Measurements from ENCODE around the gene PTPRH. TPM values are rescaled to one million over a fixed set of nuclear protein-coding genes. Genes with fewer than 3 reads are reported as not detected.
A peak's percentile ranks its signal among the peaks of the same experiment; 100 is the strongest.

Gene PTPRH
- total and polyA plus RNA-seq, 3 experiments from 2014 or later = not detected

GRCh38 chr19:55248166-55248675 lies 38.9 kb upstream of the PTPRH start:
- Histone ChIP-seq H3K36me3 (ENCODE audit: insufficient read depth, low read length) (peaks cover 35% of the 10 kb centered on the region), H3K9me3 (ENCODE audit: low read length) (no peaks in the 10 kb centered on the region), H3K27me3 (ENCODE audit: insufficient read depth, low read length, poor library complexity, severe bottlenecking) (no peaks in the 10 kb centered on the region), H3K4me1 (ENCODE audit: insufficient read depth, low read length) (peaks cover 63% of the 10 kb centered on the region), H3K27ac (ENCODE audit: low read depth, low read length) (peak overlapping the region; percentile 2), H3K4me3 (ENCODE audit: low read length) (no peak overlapping the region)
- no peaks in the 10 kb centered on the region for H3K9me3 Mint-ChIP-seq
- DNase-seq = no peak
- peak overlapping the region in 1 of 7 donors; percentile 6 for H3K4me3 Mint-ChIP-seq
- peaks cover 0 to 57% (median 10%) of the 10 kb centered on the region in 3 donors for H3K36me3 Mint-ChIP-seq
- H3K27ac Mint-ChIP-seq = peak overlapping the region; percentile 43 to 88 (median 71)
- ChIA-PET POLR2A (no interaction called here), CTCF (no interaction called here)
- H3K27me3 Mint-ChIP-seq = no peaks in the 10 kb centered on the region
- peaks cover 34 to 58% (median 42%) of the 10 kb centered on the region in 3 donors for H3K4me1 Mint-ChIP-seq

DNA sequence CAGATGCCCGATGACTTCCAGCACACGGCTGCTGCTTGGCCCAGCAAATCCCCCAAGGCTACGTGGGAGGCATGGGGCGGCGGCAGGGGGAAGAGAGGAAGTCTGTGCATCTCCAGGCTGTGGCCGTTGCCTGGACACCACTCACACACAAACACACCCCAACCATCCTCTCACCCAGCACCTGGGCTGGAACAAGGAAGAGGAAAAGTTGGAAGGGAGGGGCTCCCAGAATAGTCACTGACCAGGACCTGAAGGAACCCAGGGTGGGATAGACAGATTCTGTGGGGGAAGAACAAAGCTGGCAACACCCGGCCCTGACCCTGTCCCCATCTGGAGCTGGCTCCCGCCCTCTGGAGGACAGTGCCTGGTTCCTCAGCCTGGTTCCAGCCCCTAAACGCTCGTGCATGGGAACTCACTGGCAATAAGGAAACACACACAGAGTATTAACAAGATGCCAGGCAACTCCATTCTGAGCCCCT lies 38.4 kb upstream of the PTPRH start:
- H3K9me3 Mint-ChIP-seq = no peaks in the 10 kb centered on the region
- ChIA-PET POLR2A (no interaction called here), CTCF (no interaction called here)
- no peak overlapping the region for H3K4me3 Mint-ChIP-seq
- peaks cover 36 to 55% (median 39%) of the 10 kb centered on the region in 3 donors for H3K4me1 Mint-ChIP-seq
- Histone ChIP-seq H3K4me1 (ENCODE audit: insufficient read depth, low read length) (peaks cover 57% of the 10 kb centered on the region), H3K27me3 (ENCODE audit: insufficient read depth, low read length, poor library complexity, severe bottlenecking) (no peaks in the 10 kb centered on the region), H3K4me3 (ENCODE audit: low read length) (no peak overlapping the region), H3K36me3 (ENCODE audit: insufficient read depth, low read length) (peaks cover 40% of the 10 kb centered on the region), H3K9me3 (ENCODE audit: low read length) (no peaks in the 10 kb centered on the region), H3K27ac (ENCODE audit: low read depth, low read length) (no peak overlapping the region)
- H3K27me3 Mint-ChIP-seq = no peaks in the 10 kb centered on the region
- H3K36me3 Mint-ChIP-seq = peaks cover 0 to 61% (median 12%) of the 10 kb centered on the region in 3 donors
- peak overlapping the region in 3 of 8 donors; percentile 41 to 85 (median 63) for H3K27ac Mint-ChIP-seq
- DNase-seq = no peak

DNA sequence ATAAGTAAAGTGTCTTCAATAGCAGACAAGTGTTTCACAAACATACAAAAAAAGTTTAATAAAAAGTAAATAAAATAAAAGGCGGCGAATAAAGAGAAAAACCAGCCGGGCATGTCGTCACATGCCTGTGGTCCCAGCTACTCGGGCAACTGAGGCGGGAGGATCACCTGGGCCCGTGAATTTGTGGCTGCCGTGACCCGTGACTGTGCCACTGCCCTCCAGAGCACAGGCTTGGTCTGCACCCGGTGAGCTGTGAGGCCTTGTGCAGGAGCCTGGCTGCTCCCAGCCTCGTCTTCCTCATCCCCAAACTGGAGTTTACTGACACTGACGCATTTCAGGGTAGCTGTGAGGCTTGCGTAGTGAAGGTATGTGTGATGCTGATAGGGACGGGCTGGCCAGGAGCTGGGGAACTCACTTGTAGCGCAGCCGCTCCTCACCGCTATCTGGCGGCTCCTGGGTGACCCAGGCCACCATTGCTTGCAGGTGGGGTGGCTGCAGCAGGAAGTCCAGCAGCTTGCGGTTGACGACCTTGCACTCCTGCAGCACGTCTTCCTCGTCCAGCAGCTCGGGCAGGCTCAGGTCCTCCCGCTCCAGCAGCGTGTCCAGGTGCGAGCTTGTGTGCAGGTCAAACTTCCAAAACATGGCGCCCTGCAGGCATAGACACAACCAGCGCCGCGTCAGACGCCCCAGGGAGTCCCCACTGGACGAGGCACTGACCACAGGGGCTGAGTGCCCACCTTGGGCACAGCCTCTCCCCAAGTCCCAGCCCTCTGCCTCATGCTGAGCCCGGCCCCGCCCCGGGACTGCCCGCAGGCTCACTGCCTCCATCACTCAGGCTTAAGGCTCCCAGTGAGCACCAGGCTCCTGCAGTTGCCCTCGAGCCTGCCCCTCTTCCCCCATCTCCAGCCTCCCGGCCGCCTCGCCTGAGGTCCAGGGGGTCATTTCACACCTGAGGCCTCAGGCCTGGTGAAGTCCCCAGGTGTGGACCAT lies 37.5 kb upstream of the PTPRH start:
- H3K36me3 Mint-ChIP-seq = peaks cover 0 to 70% (median 12%) of the 10 kb centered on the region in 3 donors

GRCh38 chr19:55245236-55245904 lies 36.1 kb upstream of the PTPRH start:
- no peak for DNase-seq
- no peaks in the 10 kb centered on the region for H3K27me3 ChIP-seq (ENCODE audit: insufficient read depth, low read length, poor library complexity, severe bottlenecking)
- Mint-ChIP-seq H3K27me3 (no peaks in the 10 kb centered on the region), H3K27ac (no peak overlapping the region), H3K4me1 (peaks cover 17 to 33% (median 19%) of the 10 kb centered on the region in 3 donors), H3K36me3 (peaks cover 0 to 77% (median 8%) of the 10 kb centered on the region in 3 donors), H3K4me3 (no peak overlapping the region), H3K9me3 (no peaks in the 10 kb centered on the region)
- H3K4me1 ChIP-seq (ENCODE audit: insufficient read depth, low read length) = peaks cover 34% of the 10 kb centered on the region
- peaks cover 58% of the 10 kb centered on the region for H3K36me3 ChIP-seq (ENCODE audit: insufficient read depth, low read length)
- no peaks in the 10 kb centered on the region for H3K9me3 ChIP-seq (ENCODE audit: low read length)
- H3K4me3 ChIP-seq (ENCODE audit: low read length) = no peak overlapping the region
- CTCF ChIA-PET = no interaction called here
- POLR2A ChIA-PET = no interaction called here
- H3K27ac ChIP-seq (ENCODE audit: low read depth, low read length) = no peak overlapping the region

More for the DNA sequence above, 37.5 kb upstream of the PTPRH start:
- Histone ChIP-seq H3K4me1 (ENCODE audit: insufficient read depth, low read length) (peaks cover 48% of the 10 kb centered on the region), H3K27me3 (ENCODE audit: insufficient read depth, low read length, poor library complexity, severe bottlenecking) (no peaks in the 10 kb centered on the region), H3K36me3 (ENCODE audit: insufficient read depth, low read length) (peaks cover 49% of the 10 kb centered on the region), H3K9me3 (ENCODE audit: low read length) (no peaks in the 10 kb centered on the region), H3K27ac (ENCODE audit: low read depth, low read length) (no peak overlapping the region), H3K4me3 (ENCODE audit: low read length) (no peak overlapping the region)
- no peaks in the 10 kb centered on the region for H3K9me3 Mint-ChIP-seq
- POLR2A ChIA-PET = no interaction called here
- peak overlapping the region in 1 of 7 donors; percentile 32 for H3K4me3 Mint-ChIP-seq
- no peak for DNase-seq
- H3K27ac Mint-ChIP-seq = no peak overlapping the region
- H3K4me1 Mint-ChIP-seq = peaks cover 30 to 46% (median 33%) of the 10 kb centered on the region in 3 donors
- CTCF ChIA-PET = no interaction called here
- no peaks in the 10 kb centered on the region for H3K27me3 Mint-ChIP-seq

GRCh38 chr19:55244004-55244680 lies 34.8 kb upstream of the PTPRH start:
- Histone ChIP-seq H3K27me3 (ENCODE audit: insufficient read depth, low read length, poor library complexity, severe bottlenecking) (no peaks in the 10 kb centered on the region), H3K36me3 (ENCODE audit: insufficient read depth, low read length) (peaks cover 71% of the 10 kb centered on the region), H3K27ac (ENCODE audit: low read depth, low read length) (no peak overlapping the region), H3K4me3 (ENCODE audit: low read length) (no peak overlapping the region), H3K4me1 (ENCODE audit: insufficient read depth, low read length) (peaks cover 23% of the 10 kb centered on the region), H3K9me3 (ENCODE audit: low read length) (no peaks in the 10 kb centered on the region)
- no peak overlapping the region for H3K4me3 Mint-ChIP-seq
- no peaks in the 10 kb centered on the region for H3K9me3 Mint-ChIP-seq
- H3K27ac Mint-ChIP-seq = peak overlapping the region in 2 of 8 donors; percentile 29 to 88
- peaks cover 0 to 85% (median 9%) of the 10 kb centered on the region in 3 donors for H3K36me3 Mint-ChIP-seq
- peaks cover 17 to 24% (median 17%) of the 10 kb centered on the region in 3 donors for H3K4me1 Mint-ChIP-seq
- no peaks in the 10 kb centered on the region for H3K27me3 Mint-ChIP-seq
- CTCF ChIA-PET = interaction anchor here (1.7 kb wide), 1 partner anchor 15 kb away, joined by 3 read pairs; the partner anchor contains the start of gene PPP6R1
- no peak for DNase-seq
- POLR2A ChIA-PET = no interaction called here

DNA sequence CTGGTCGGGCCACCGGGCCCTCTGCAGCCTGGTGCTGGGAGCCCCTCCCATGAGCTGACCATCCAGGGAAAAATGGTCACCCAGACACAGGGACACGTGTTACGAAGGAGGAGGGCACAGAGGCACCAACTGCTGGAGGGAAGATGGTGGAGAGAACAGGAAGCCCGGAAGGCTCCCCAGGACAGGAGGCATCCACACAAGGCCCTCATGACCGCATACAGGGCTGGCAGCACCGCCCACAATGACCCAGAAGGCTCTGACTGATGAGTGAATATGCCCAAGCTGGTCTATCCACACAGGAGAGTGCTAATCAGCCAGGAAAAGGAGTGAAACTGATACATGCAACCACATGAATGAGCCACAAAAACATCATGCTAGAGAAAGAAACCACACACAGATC lies 33.2 kb upstream of the PTPRH start:
- peaks cover 86% of the 10 kb centered on the region for H3K36me3 ChIP-seq (ENCODE audit: insufficient read depth, low read length)
- H3K27me3 ChIP-seq (ENCODE audit: insufficient read depth, low read length, poor library complexity, severe bottlenecking) = no peaks in the 10 kb centered on the region
- H3K27ac ChIP-seq (ENCODE audit: low read depth, low read length) = no peak overlapping the region
- peaks cover 6% of the 10 kb centered on the region for H3K4me1 ChIP-seq (ENCODE audit: insufficient read depth, low read length)
- H3K4me3 ChIP-seq (ENCODE audit: low read length) = no peak overlapping the region
- no peaks in the 10 kb centered on the region for H3K27me3 Mint-ChIP-seq
- no peaks in the 10 kb centered on the region for H3K9me3 Mint-ChIP-seq
- H3K4me3 Mint-ChIP-seq = no peak overlapping the region
- peaks cover 0 to 87% (median 9%) of the 10 kb centered on the region in 3 donors for H3K36me3 Mint-ChIP-seq
- DNase-seq = no peak
- H3K4me1 Mint-ChIP-seq = peaks cover 4 to 8% (median 4%) of the 10 kb centered on the region in 3 donors
- ChIA-PET POLR2A (no interaction called here), CTCF (no interaction called here)
- H3K27ac Mint-ChIP-seq = peak overlapping the region in 3 of 8 donors; percentile 36 to 70 (median 52)
- no peaks in the 10 kb centered on the region for H3K9me3 ChIP-seq (ENCODE audit: low read length)

GRCh38 chr19:55241935-55242464 lies 32.7 kb upstream of the PTPRH start:
- no peak overlapping the region for H3K4me3 Mint-ChIP-seq
- no peaks in the 10 kb centered on the region for H3K9me3 ChIP-seq (ENCODE audit: low read length)
- no peak overlapping the region for H3K27ac Mint-ChIP-seq
- H3K4me1 ChIP-seq (ENCODE audit: insufficient read depth, low read length) = peaks cover 1% of the 10 kb centered on the region
- H3K27me3 ChIP-seq (ENCODE audit: insufficient read depth, low read length, poor library complexity, severe bottlenecking) = no peaks in the 10 kb centered on the region
- H3K36me3 Mint-ChIP-seq = peaks cover 0 to 90% (median 12%) of the 10 kb centered on the region in 3 donors
- no peaks in the 10 kb centered on the region for H3K9me3 Mint-ChIP-seq
- no peaks in the 10 kb centered on the region for H3K27me3 Mint-ChIP-seq
- peaks cover 91% of the 10 kb centered on the region for H3K36me3 ChIP-seq (ENCODE audit: insufficient read depth, low read length)
- no peak overlapping the region for H3K4me3 ChIP-seq (ENCODE audit: low read length)
- no peak overlapping the region for H3K27ac ChIP-seq (ENCODE audit: low read depth, low read length)
- CTCF ChIA-PET = interaction anchor here (0.6 kb wide), 1 partner anchor 10 kb away, joined by 3 read pairs; no protein-coding TSS in a partner anchor
- peaks cover 2 to 4% (median 3%) of the 10 kb centered on the region in 3 donors for H3K4me1 Mint-ChIP-seq
- no peak for DNase-seq
- POLR2A ChIA-PET = no interaction called here
